Adrenal gland (tissue), 19 donors: ENCODE results near the gene CYP26C1. TPM values are rescaled to one million over a fixed set of nuclear protein-coding genes. Genes with fewer than 3 reads are reported as not detected.

ENCODE experiments used
- DNase-seq, 7 donors: peaks; one replicate each; pipeline ENCODE4 v3.0.0-alpha.2; 2019 to 2020
- H3K27ac ChIP-seq, 5 donors: fragments of 200-600 bp; sonication (generic) in 4 of 5; 1 replicate in 3 of 5; 2 replicates in 2 of 5; pipeline versions ENCODE4 v1.5.1 to v1.8.0; 2016 to 2020; ENCODE audit warnings: mild to moderate bottlenecking in 1 of 5
- H3K27me3 ChIP-seq: fragments of 200-600 bp; 2 replicates; pipeline ENCODE4 v1.8.0; 2021
- H3K36me3 ChIP-seq, 2 donors: fragments of 200-600 bp; replicated peaks in 1 of 2; 1 replicate in 1 of 2; 2 replicates in 1 of 2; pipeline versions ENCODE4 v1.5.1 to v1.8.0; 2018 to 2022
- H3K4me1 ChIP-seq, 2 donors: fragments of 200-600 bp; replicated peaks in 1 of 2; 1 replicate in 1 of 2; 2 replicates in 1 of 2; pipeline versions ENCODE4 v1.5.1 to v1.8.0; 2018 to 2021
- H3K4me3 ChIP-seq, 4 donors: fragments of 200-600 bp; sonication (generic) in 3 of 4; one replicate each; pipeline ENCODE4 v1.5.1; 2016 to 2018
- H3K9me3 ChIP-seq, 3 donors: fragments of 200-600 bp; sonication (generic) in 1 of 3; replicated peaks in 1 of 3; 1 replicate in 2 of 3; 2 replicates in 1 of 3; pipeline versions ENCODE4 v1.5.1 to v1.8.0; 2016 to 2021
- CTCF ChIP-seq, 6 experiments: fragments of 450-650 bp in 4 of 6; fragments of 200-600 bp in 2 of 6; sonication (generic) in 1 of 6; IDR thresholded peaks; 1 replicate in 5 of 6; 2 replicates in 1 of 6; pipeline versions ENCODE4 v1.5.1 to v1.8.0; 2016 to 2021; ENCODE audit warnings: antibody characterized with exemption in 6 of 6, mild to moderate bottlenecking in 2 of 6, moderate library complexity in 1 of 6
- POLR2A ChIP-seq, 2 donors: fragments of 450-650 bp; IDR thresholded peaks; one replicate each; pipeline ENCODE4 v1.6.1; 2017; ENCODE audit warnings: antibody characterized with exemption in 2 of 2, mild to moderate bottlenecking in 2 of 2, moderate library complexity in 1 of 2
- WGBS, 4 donors: extraction: QIAGEN DNeasy Blood & Tissue Kit in 2 of 4; methylation state at CpG; one replicate each; pipeline versions ENCODE4 v1.1.5 to v1.1.7; 2013 to 2017; 5-methylcytosine and 5-hydroxymethylcytosine counted together
- intact Hi-C, 2 donors: fragments of 100-400 bp; cut with DNase I; formaldehyde crosslinking; loops; one replicate each; pipeline versions ENCODE4 v1.14.1 to v1.15.0; 2022 to 2023
- long read RNA-seq, 10 donors: library from polyadenylated mRNA in 3 of 10; unstranded in 2 of 10; stranded (forward) in 1 of 10; transcript quantifications; one replicate each; pipeline ENCODE4 v2.0.0 and lab custom pipeline, GENCODE V29; 2021 to 2026
- polyA plus RNA-seq, 3 donors: library from polyadenylated mRNA; stranded (reverse); fragments of 200-250 nt in 2 of 3; fragments of 350-450 nt in 1 of 3; fragmentation: Illumina TruSeq in 1 of 3; extraction: RNeasy Lipid Tissue Mini Kit (QIAGEN cat#74804) in 1 of 3; gene quantifications; one replicate each; pipeline ENCODE4 v1.2.3, GENCODE V29; 2013 to 2014
- total RNA-seq, 9 donors: library from RNA; depleted of rRNA in 4 of 9; stranded (reverse); fragments of >200 nt in 4 of 9; fragments of 120-200 nt in 1 of 9; fragmentation: NEBNext Ultra II Directional in 1 of 9; extraction: Animal tissue kit (Norgen Biotek cat#: 25700) in 1 of 9; gene quantifications; one replicate each; pipeline versions ENCODE4 v1.1.0 to v1.2.4, GENCODE V29; 2013 to 2023
- donor health status: healthy with polysubstance abuse.
- donor health status: Bipolar disorder and iron deficiency.
- donor health status: DM: yes; HTN: yes; CAD: no.
- donor health status: DM: no; HTN: no; CAD: no.
- donor health status: DM: no; HTN: no; CAD: no.
- donor health status: DM: yes; HTN: yes; CAD: no.

Gene CYP26C1
- total RNA-seq (1 to 10 TPM in 1 of 9 donors, under 1 TPM in 7, not detected in 1; 0.11 to 5.8 (median 0.23) TPM), polyA plus RNA-seq (under 1 TPM; 0.10 to 0.48 (median 0.31) TPM)
- long read RNA-seq, donor 1 = 0 reads
- long read RNA-seq, donor 2 = 0 reads
- long read RNA-seq, donor 3 = 0 reads
- long read RNA-seq, donor 4 = 0 reads
- long read RNA-seq, donor 5 = 0 reads
- long read RNA-seq, donor 6, partial matches to known transcripts = 0 of 1 reads
- long read RNA-seq, donor 6, other reads (novel, unspliced or antisense) = 1 of 1 reads
- long read RNA-seq, donor 7 = 0 reads
- long read RNA-seq, donor 8 = 0 reads
- long read RNA-seq, donor 9 = 0 reads
- long read RNA-seq, donor 10 = 0 reads

GRCh38 chr10:93059975-93060886 lies at the start of gene CYP26C1:
CYP26C1 (plus strand) TSS chr10:93060798; CDS start chr10:93061264, 466 bp downstream.
- intact Hi-C loops = no loop called here

DNA sequence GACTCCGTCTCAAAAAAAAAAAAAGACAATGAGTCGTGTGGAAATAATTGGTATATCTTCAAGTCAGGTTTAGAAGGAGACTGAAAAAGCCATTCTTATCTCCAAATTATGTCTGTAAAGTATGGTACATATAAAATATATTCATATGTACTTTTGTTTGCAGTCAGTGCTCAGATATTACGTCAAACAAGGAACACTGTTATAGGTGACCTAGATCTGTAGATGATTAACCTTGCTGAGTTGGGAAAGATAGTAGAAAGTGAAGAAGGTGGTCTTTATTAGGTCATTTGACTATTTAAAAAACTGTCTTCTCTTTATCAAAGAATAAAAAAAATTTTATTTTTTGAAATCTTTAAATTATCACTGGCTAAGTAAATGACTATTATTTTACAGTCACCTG lies 44.9 kb upstream of the CYP26C1 start:
- Histone ChIP-seq H3K27me3 (no peaks in the 10 kb centered on the region), H3K36me3 (no peaks in the 10 kb centered on the region), H3K4me1 (no peaks in the 10 kb centered on the region), H3K4me3 (no peak overlapping the region), H3K9me3 (peaks cover 0 to 14% (median 0%) of the 10 kb centered on the region in 3 donors), H3K27ac (no peak overlapping the region)
- intact Hi-C loops = no loop called here
- no peak for DNase-seq
- 92 to 99% (median 95%) methylated on average over 3 of the region's 3 CpGs for WGBS, 4 donors
- TF ChIP-seq CTCF (IDR thresholded peaks at IDR 0.05) (no peak), POLR2A (IDR thresholded peaks at IDR 0.05) (no peak)

More at GRCh38 chr10:93059975-93060886, at the start of gene CYP26C1:
- no peaks in the 10 kb centered on the region for H3K36me3 ChIP-seq
- H3K27me3 ChIP-seq = peaks cover 24% of the 10 kb centered on the region
- H3K4me3 ChIP-seq = no peak within 1 kb of the TSS
- no peak for TF ChIP-seq POLR2A (IDR thresholded peaks at IDR 0.05)
- H3K27ac ChIP-seq = no peak within 1 kb of the TSS
- 61 to 64% (median 62%) methylated on average over 49 to 67 of the region's 67 CpGs for WGBS, 4 donors
- peaks cover 0 to 10% of the 10 kb centered on the region in 2 donors for H3K4me1 ChIP-seq
- no peaks in the 10 kb centered on the region for H3K9me3 ChIP-seq
- DNase-seq = no peak

DNA sequence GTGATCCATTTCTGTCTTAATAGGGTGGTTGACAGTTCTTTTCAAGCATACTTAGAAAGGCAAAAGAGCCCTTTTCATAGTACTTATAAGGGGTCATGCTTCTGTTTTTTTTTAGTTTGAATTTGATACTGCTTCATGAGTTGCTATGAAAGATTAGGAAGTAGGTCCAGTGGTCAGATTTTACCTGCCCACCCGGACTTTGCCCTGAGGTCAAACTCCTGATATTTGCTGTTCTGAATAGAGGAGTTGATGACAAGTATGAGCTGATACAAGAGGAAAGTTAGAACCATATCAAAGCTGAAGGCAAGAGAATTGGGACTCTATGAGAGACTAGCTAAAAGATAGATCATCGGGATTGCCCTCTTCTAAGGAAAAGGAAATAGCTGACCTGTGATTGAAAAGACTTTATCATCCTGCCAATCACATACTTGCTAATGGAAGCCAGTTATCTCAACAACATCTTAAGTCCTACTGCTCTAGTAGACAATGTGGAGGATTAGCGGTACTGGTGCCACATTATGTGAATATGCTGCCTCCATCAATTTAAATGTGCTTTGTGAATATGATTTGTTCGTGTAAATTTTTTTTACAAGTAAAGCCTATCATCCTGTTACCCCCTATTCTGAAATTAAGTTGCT lies 37.5 kb upstream of the CYP26C1 start:
- 92 to 97% (median 94%) methylated on average over 4 of the region's 4 CpGs for WGBS, 4 donors
- no peaks in the 10 kb centered on the region for H3K4me1 ChIP-seq
- intact Hi-C loops = no loop called here
- no peaks in the 10 kb centered on the region for H3K9me3 ChIP-seq
- no peak overlapping the region for H3K4me3 ChIP-seq
- no peak for TF ChIP-seq CTCF (IDR thresholded peaks at IDR 0.05)
- no peak for TF ChIP-seq POLR2A (IDR thresholded peaks at IDR 0.05)
- no peak for DNase-seq
- no peak overlapping the region for H3K27ac ChIP-seq
- H3K27me3 ChIP-seq = no peaks in the 10 kb centered on the region
- H3K36me3 ChIP-seq = no peaks in the 10 kb centered on the region

GRCh38 chr10:93026072-93026471 lies 34.5 kb upstream of the CYP26C1 start:
- 90 to 91% (median 90%) methylated on average over 2 of the region's 2 CpGs for WGBS, 4 donors

More at GRCh38 chr10:93026072-93026471, 34.5 kb upstream of the CYP26C1 start:
- no peak for TF ChIP-seq POLR2A (IDR thresholded peaks at IDR 0.05)
- no peak for TF ChIP-seq CTCF (IDR thresholded peaks at IDR 0.05)
- Histone ChIP-seq H3K27ac (no peak overlapping the region), H3K36me3 (no peaks in the 10 kb centered on the region), H3K9me3 (no peaks in the 10 kb centered on the region), H3K4me1 (peaks cover 0 to 9% of the 10 kb centered on the region in 2 donors), H3K27me3 (no peaks in the 10 kb centered on the region), H3K4me3 (no peak overlapping the region)
- intact Hi-C loops = no loop called here
- DNase-seq = no peak
